GM12873 (cell line): Measurements from ENCODE around the gene TBC1D3B.

Experiments
- TF ChIP-seq, protein P1 (sequence below): IDR thresholded peaks from 2 replicates; pipeline ENCODE4 v1.5.1; 2012; ENCODE audit warnings: low read depth, mild to moderate bottlenecking, moderate library complexity, low read length, control low read depth; ENCODE audit not compliant: insufficient read depth; ENCODE audit errors: missing control alignments

The TBC1D3B gene

DNA sequence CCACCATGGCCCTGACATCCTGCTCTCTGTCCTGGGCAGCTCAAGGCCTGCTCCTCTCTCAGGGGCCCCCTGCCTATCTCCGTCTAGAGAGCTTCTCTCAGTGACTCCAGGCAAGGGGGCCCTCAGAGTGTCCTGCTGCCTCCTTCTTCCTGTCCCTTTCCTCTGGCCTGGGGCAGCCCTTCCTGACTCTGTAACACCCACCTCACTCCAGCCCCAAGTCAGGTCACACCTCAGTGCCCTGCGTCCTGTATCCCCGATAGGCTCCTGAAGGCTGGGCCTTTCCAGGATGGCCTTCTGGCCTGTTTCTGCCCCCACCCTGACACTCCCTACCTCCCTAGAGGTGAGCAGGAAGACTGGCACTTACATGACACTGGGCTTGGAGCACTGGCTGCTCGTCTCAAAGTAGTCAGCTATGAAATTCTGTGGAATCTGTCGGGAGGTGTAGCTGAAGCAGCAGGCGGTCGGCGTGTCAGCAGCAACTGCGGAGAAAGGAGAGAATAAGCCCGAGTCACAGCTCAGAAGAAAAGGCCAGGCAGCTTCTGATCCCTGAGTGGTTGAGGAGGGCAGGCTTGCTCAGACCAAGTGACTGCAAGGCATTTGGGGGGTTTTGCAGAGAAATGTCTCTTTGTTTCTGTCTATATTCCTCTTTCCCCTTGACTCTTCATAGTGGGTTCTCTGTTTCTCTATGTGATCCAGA is 19.1 kb upstream of the TBC1D3B start:
- TF ChIP-seq, protein P1, sequence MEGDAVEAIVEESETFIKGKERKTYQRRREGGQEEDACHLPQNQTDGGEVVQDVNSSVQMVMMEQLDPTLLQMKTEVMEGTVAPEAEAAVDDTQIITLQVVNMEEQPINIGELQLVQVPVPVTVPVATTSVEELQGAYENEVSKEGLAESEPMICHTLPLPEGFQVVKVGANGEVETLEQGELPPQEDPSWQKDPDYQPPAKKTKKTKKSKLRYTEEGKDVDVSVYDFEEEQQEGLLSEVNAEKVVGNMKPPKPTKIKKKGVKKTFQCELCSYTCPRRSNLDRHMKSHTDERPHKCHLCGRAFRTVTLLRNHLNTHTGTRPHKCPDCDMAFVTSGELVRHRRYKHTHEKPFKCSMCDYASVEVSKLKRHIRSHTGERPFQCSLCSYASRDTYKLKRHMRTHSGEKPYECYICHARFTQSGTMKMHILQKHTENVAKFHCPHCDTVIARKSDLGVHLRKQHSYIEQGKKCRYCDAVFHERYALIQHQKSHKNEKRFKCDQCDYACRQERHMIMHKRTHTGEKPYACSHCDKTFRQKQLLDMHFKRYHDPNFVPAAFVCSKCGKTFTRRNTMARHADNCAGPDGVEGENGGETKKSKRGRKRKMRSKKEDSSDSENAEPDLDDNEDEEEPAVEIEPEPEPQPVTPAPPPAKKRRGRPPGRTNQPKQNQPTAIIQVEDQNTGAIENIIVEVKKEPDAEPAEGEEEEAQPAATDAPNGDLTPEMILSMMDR = peak; percentile 14

DNA sequence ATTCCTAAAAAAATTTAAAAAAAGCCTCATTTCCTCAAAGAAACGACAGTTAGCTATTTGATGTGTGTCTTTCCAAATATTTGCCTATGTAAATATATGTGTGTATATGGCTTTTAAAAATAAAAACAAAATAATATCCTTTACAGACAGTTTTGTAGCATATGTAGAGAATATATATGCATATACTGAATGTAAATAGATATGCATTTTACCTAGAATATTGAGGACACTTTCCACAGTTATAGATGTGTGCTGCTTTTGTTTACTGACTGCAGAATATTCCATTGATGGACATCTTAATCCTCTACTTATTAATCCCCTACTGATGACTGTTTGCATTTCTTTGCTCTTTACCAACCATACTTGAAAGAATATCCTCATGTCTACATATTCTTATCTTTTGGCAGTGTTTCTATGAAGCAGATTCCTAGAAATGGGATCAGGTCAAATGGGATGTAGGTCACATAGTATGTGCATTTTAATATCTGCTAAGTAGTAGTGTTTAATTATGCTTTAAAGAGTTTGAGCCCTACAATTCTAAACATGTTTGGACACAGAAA is 16.9 kb upstream of the TBC1D3B start:
- TF ChIP-seq, protein P1 = no peak

DNA sequence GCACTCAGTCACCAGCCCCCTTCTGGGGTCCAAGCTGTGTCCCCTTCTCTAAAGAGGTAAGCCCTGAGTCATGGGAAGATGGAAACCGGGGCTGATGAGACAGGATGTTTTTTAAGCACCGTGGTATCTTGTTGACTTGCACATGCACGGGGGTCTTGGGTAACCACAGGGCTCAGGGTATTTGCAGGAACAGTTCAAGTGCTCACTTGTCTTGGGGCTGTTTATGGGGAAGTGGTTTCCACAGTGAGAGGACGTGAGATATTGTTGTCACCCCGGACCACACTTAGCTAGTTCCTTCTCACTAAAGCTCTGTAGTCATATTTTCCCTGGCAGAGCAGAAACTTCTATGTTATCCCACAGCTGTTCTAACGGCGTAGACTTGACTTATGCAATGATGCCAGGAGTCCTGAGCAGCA is 12.5 kb upstream of the TBC1D3B start:
- TF ChIP-seq, protein P1 = no peak

DNA sequence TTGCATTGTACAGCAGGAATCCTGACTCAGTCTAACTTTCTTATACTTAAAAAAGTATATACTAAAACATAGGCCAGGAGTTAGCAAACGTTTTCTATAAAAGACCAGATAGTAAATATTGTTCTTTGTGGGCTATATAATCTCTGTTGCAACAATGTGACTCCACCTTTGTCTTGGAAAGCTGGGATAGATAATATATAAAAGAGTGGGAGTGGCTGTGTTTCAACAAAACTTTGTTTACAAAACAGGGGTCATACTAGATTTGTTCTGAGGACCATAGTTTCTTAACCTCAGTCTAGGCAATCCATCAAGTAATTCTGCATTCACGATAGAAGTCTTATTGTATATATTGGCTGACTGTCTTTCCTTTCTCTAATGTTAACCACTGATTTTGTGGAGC is 9.0 kb upstream of the TBC1D3B start:
- TF ChIP-seq, protein P1 = no peak

DNA sequence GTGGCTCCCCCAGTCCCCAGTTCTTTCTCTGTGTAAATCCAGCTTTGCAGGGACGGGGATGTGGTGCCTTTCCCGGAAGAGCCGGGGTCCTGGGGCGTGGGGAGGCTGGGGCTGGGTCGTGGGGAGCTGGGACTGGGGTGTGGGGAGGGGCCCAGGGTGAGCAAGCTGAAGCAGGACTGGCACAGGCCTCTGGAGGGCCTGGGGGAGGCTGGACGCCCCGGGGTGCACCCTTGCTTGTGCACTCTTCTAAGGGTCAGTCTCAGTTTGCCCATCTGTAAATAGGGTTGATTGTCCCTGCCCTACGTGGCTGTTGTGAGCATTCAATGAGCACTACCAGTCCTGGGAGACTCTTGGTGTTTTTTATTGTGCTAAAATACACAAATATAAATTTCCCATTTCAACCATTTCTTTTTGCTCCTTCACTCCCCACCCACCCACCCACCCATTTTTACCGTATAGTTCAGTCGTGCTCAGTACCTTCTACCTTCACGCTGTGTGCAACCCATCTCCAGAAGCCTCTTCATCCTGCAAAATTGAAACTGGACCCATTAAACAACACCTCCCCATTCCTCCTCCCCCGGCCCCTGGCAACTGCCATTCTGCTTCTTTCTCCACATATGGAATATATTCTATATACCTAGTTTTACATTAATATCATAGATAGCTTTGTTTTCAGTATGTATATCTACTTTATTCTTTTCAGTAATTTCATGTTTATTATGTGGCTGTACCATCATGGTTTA is 7.8 kb upstream of the TBC1D3B start:
- TF ChIP-seq, protein P1 = no peak

DNA sequence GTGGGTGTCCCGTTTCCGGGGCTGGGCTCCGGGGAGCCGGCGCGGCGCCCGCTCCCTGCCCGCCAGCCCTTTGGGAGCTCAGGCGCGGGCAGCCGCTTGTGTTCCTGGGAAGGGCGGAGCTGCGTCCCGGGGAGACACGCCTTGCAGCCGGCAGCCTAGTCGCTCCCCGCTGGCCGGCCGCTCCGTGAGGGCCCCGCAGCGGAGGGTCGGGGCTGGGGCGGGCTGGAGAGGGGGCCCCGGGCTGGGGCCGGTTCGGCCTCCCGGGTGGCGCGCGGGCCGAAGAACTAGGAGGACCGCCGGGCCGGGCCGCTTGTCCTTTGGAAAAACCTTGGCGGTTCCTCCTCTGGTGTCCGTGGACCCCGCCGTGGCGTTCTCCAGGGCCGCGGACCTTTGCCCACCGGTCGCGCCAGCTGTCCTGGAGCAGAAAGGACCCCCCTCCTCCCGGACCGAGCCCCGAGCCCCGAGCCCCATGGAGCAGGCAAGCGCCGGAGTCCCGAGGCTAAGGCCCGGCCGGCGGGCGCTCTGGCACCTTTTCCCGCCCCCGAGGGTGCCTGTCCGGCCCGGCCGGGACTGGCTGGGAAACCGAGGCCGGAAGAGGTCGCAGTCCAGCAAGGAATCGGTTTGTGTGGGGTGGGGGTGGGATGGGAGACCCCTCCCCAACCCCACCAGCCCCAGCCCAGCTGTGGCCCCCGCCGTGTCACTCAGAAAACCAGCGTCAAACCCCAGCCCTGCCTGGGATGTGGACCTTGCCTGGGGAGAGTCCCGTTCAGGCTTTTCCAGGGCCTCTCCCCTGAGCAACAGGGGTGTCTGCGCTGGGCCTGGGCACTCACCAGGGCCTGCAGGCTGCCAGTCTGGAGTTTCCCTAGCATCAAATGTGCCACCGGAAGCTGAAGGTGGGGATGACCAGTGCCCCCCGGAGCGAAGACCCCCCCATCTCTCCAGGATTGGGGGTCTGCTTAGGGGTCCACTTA is 6.8 kb upstream of the TBC1D3B start:
- TF ChIP-seq, protein P1 = no peak
